ENCODE results near the gene KCNJ11.

- TF ChIP-seq, protein P1, sequence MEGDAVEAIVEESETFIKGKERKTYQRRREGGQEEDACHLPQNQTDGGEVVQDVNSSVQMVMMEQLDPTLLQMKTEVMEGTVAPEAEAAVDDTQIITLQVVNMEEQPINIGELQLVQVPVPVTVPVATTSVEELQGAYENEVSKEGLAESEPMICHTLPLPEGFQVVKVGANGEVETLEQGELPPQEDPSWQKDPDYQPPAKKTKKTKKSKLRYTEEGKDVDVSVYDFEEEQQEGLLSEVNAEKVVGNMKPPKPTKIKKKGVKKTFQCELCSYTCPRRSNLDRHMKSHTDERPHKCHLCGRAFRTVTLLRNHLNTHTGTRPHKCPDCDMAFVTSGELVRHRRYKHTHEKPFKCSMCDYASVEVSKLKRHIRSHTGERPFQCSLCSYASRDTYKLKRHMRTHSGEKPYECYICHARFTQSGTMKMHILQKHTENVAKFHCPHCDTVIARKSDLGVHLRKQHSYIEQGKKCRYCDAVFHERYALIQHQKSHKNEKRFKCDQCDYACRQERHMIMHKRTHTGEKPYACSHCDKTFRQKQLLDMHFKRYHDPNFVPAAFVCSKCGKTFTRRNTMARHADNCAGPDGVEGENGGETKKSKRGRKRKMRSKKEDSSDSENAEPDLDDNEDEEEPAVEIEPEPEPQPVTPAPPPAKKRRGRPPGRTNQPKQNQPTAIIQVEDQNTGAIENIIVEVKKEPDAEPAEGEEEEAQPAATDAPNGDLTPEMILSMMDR (IDR thresholded peaks at IDR 0.05; ENCODE audit: poor library complexity) = no peak
- no peak for TF ChIP-seq EZH2 (IDR thresholded peaks at IDR 0.05; ENCODE audit: borderline replicate concordance)
Observed at GRCh38 chr11:17428261-17428660, 39.8 kb upstream of the KCNJ11 start.
